HCT116 (cell line): Measurements from ENCODE around the gene ZNHIT1. TPM values are rescaled to one million over a fixed set of nuclear protein-coding genes. Genes with fewer than 3 reads are reported as not detected.

Source experiments
- ATAC-seq: fragments of 200-7000 bp; cut with Tn5 transposase; 2 replicates; pipeline ENCODE4 v1.9.1; 2020; ENCODE audit warnings: mild to moderate bottlenecking, moderate library complexity
- BruUV-seq: library from RNA; stranded (reverse); fragments of 400-500 nt; replicated peaks from 2 replicates; lab custom pipeline; 2021; lab: Mats Ljungman, UMichigan
- CTCF ChIA-PET: fragments of 300-600 bp; sonication (Branson Sonifier 250); formaldehyde crosslinking; loops from one replicate; lab custom pipeline; 2021; ENCODE audit warnings: antibody characterized with exemption; lab: Charles Lee
- POLR2A ChIA-PET: fragments of 300-600, 350-600 bp; sonication (Branson Sonifier 250); formaldehyde crosslinking; loops from one replicate; lab custom pipeline; 2021; ENCODE audit warnings: antibody characterized with exemption; lab: Charles Lee
- RAD21 ChIA-PET, 2 experiments: fragments of 300-600 bp; sonication (Branson Sonifier 250); formaldehyde crosslinking; loops; one replicate each; lab custom pipeline; 2023; ENCODE audit warnings: low total read pairs in 2 of 2; ENCODE audit not compliant: uncharacterized antibody in 2 of 2, unreplicated experiment in 2 of 2, low non-redundant PET in 1 of 2; lab: Charles Lee
- DNase-seq: peaks from one replicate; pipeline ENCODE4 v3.0.0-alpha.2; 2010; ENCODE audit warnings: low read depth, low spot score
- H2AFZ ChIP-seq: fragments of 200-600 bp; shearing (Covaris generic), sonication (generic); 2 replicates; pipeline ENCODE4 v1.6.1; 2017; ENCODE audit warnings: low read depth, mixed run types, mixed read lengths, antibody characterized with exemption, low read length; ENCODE audit not compliant: poor library complexity, severe bottlenecking
- H3K27ac ChIP-seq: 2 replicates; pipeline ENCODE4 v1.5.1; 2012; ENCODE audit warnings: low read depth, low read length
- H3K27me3 ChIP-seq: fragments of 200-600 bp; sonication (generic); 2 replicates; pipeline ENCODE4 v1.6.1; 2016; ENCODE audit warnings: mixed run types, low read length, mixed read lengths; ENCODE audit not compliant: insufficient read depth
- H3K36me3 ChIP-seq, 2 experiments: fragments of 200-500 bp in 1 of 2; fragments of 200-600 bp in 1 of 2; sonication (Bioruptor generic) in 1 of 2; sonication (generic) in 1 of 2; 2 replicates each; pipeline versions ENCODE4 v1.5.1 to v1.6.1; 2014 to 2016; ENCODE audit warnings: low read length in 2 of 2, inconsistent platforms in 1 of 2, mixed read lengths in 1 of 2, mixed run types in 1 of 2; ENCODE audit not compliant: insufficient read depth in 2 of 2, control insufficient read depth in 1 of 2
- H3K4me1 ChIP-seq, 2 experiments: fragments of 200-600 bp in 1 of 2; sonication (generic) in 1 of 2; 2 replicates each; pipeline versions ENCODE4 v1.5.1 to v1.6.1; 2012 to 2017; ENCODE audit warnings: low read length in 2 of 2, inconsistent platforms in 1 of 2, mild to moderate bottlenecking in 1 of 2, mixed read lengths in 1 of 2, mixed run types in 1 of 2, moderate library complexity in 1 of 2; ENCODE audit not compliant: insufficient read depth in 2 of 2, control insufficient read depth in 1 of 2
- H3K4me2 ChIP-seq: fragments of 200-600 bp; sonication (generic); 2 replicates; pipeline ENCODE4 v1.6.1; 2017; ENCODE audit warnings: mixed run types, low read length, mixed read lengths
- H3K4me3 ChIP-seq, 2 experiments: fragments of 200-600 bp in 1 of 2; sonication (generic) in 1 of 2; replicated peaks in 1 of 2; 2 replicates each; pipeline ENCODE4 v1.5.1; 2011 to 2016; ENCODE audit warnings: low read length in 2 of 2, control low read depth in 1 of 2, low read depth in 1 of 2, mild to moderate bottlenecking in 1 of 2, mixed read lengths in 1 of 2, mixed run types in 1 of 2
- H3K79me2 ChIP-seq: fragments of 200-600 bp; sonication (generic); 2 replicates; pipeline ENCODE4 v1.6.1; 2017; ENCODE audit warnings: mild to moderate bottlenecking, mixed run types, low read length, moderate library complexity, mixed read lengths; ENCODE audit not compliant: insufficient read depth
- H3K9ac ChIP-seq: fragments of 200-600 bp; sonication (generic); 2 replicates; pipeline ENCODE4 v1.6.1; 2016; ENCODE audit warnings: low read length, mixed read lengths
- H3K9me2 ChIP-seq: fragments of 200-600 bp; sonication (generic), shearing (Covaris generic); 2 replicates; pipeline ENCODE4 v1.6.1; 2017; ENCODE audit warnings: mixed run types, mild to moderate bottlenecking, moderate library complexity; ENCODE audit not compliant: insufficient read depth
- H3K9me3 ChIP-seq, 2 experiments: fragments of 200-500 bp in 1 of 2; fragments of 200-600 bp in 1 of 2; sonication (Bioruptor generic) in 1 of 2; sonication (generic) in 1 of 2; 2 replicates each; pipeline ENCODE4 v1.6.1; 2014 to 2017; ENCODE audit warnings: low read length in 2 of 2, mixed read lengths in 2 of 2, inconsistent platforms in 1 of 2, low read depth in 1 of 2, mild to moderate bottlenecking in 1 of 2, mixed run types in 1 of 2, moderate library complexity in 1 of 2; ENCODE audit not compliant: control insufficient read depth in 1 of 2, insufficient read depth in 1 of 2
- H4K20me1 ChIP-seq: fragments of 200-600 bp; sonication (generic), shearing (Covaris generic); 2 replicates; pipeline ENCODE4 v1.6.1; 2017; ENCODE audit warnings: mixed run types, mild to moderate bottlenecking, moderate library complexity; ENCODE audit not compliant: insufficient read depth
- EGR1 ChIP-seq: IDR thresholded peaks from 2 replicates; pipeline ENCODE4 v1.6.1; 2012; ENCODE audit warnings: low read depth
- EZH2phosphoT487 ChIP-seq: fragments of 200-600 bp; IDR thresholded peaks from 2 replicates; pipeline ENCODE4 v1.6.1; 2018; ENCODE audit warnings: antibody characterized with exemption, borderline replicate concordance
- JUND ChIP-seq: IDR thresholded peaks from 2 replicates; pipeline ENCODE4 v1.6.1; 2012
- MAX ChIP-seq: IDR thresholded peaks from 2 replicates; pipeline ENCODE4 v1.6.1; 2012
- POLR2AphosphoS5 ChIP-seq: IDR thresholded peaks from 2 replicates; pipeline ENCODE4 v1.6.1; 2011; ENCODE audit warnings: mild to moderate bottlenecking, low read depth, low read length, moderate library complexity
- SP1 ChIP-seq: IDR thresholded peaks from 2 replicates; pipeline ENCODE4 v1.6.1; 2012; ENCODE audit warnings: low read depth
- ZBTB33 ChIP-seq: IDR thresholded peaks from 2 replicates; pipeline ENCODE4 v1.6.1; 2011; ENCODE audit warnings: mild to moderate bottlenecking, low read length, moderate library complexity; ENCODE audit not compliant: insufficient replicate concordance; ENCODE audit errors: extremely low read depth
- intact Hi-C: fragments of 100-400 bp; cut with micrococcal nuclease; formaldehyde crosslinking; loops from 2 replicates; pipeline ENCODE4 v1.10.0; 2022
- total RNA-seq: library from RNA; stranded (reverse); gene quantifications from one replicate; pipeline ENCODE4 v1.2.1, GENCODE V29; 2021; ENCODE audit not compliant: unreplicated experiment
- TF ChIP-seq, protein P1 (sequence below), 3 experiments: fragments of 200-600 bp in 1 of 3; sonication (generic) in 1 of 3; IDR thresholded peaks in 2 of 3; conservative IDR thresholded peaks in 1 of 3; 2 replicates each; pipeline ENCODE4 v1.5.1; 2012 to 2017; ENCODE audit warnings: low read depth in 2 of 3, low read length in 2 of 3, antibody characterized with exemption in 1 of 3, borderline replicate concordance in 1 of 3, control low read depth in 1 of 3, mild to moderate bottlenecking in 1 of 3, mixed read lengths in 1 of 3, mixed run types in 1 of 3, moderate library complexity in 1 of 3; ENCODE audit not compliant: insufficient read depth in 1 of 3

The ZNHIT1 gene
- total RNA-seq, 1 experiment from 2014 or later = 69.4 TPM

GRCh38 chr7:101238226-101239182 is 20.5 kb downstream of the ZNHIT1 start:
- no peak overlapping the region for H3K4me3 ChIP-seq
- CTCF ChIA-PET = no interaction called here
- no peaks in the 10 kb centered on the region for H4K20me1 ChIP-seq
- no peak overlapping the region for H2AFZ ChIP-seq
- H3K9me2 ChIP-seq = no peaks in the 10 kb centered on the region
- peaks cover 5 to 9% of the 10 kb centered on the region in 2 experiments; a peak in 1 of 4 replicates for H3K36me3 ChIP-seq
- H3K27me3 ChIP-seq = no peaks in the 10 kb centered on the region
- RAD21 ChIA-PET = no interaction called here
- no peak for DNase-seq
- no peak for TF ChIP-seq ZBTB33
- TF ChIP-seq EZH2phosphoT487 = no peak
- no peak for TF ChIP-seq MAX
- TF ChIP-seq SP1 = no peak
- no peak for TF ChIP-seq JUND
- no peak for TF ChIP-seq EGR1
- 0 out of 2 replicates have a peak, but pooled peaks have one; percentile 16 for TF ChIP-seq POLR2AphosphoS5
- TF ChIP-seq, protein P1, sequence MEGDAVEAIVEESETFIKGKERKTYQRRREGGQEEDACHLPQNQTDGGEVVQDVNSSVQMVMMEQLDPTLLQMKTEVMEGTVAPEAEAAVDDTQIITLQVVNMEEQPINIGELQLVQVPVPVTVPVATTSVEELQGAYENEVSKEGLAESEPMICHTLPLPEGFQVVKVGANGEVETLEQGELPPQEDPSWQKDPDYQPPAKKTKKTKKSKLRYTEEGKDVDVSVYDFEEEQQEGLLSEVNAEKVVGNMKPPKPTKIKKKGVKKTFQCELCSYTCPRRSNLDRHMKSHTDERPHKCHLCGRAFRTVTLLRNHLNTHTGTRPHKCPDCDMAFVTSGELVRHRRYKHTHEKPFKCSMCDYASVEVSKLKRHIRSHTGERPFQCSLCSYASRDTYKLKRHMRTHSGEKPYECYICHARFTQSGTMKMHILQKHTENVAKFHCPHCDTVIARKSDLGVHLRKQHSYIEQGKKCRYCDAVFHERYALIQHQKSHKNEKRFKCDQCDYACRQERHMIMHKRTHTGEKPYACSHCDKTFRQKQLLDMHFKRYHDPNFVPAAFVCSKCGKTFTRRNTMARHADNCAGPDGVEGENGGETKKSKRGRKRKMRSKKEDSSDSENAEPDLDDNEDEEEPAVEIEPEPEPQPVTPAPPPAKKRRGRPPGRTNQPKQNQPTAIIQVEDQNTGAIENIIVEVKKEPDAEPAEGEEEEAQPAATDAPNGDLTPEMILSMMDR (IDR thresholded peaks at IDR 0.05 in 2 of 3, conservative IDR thresholded peaks at IDR 0.05 in 1 of 3; ENCODE audit: borderline replicate concordance in 1 of 3, insufficient read depth in 1 of 3, low read depth in 2 of 3, low read length in 2 of 3) = no peak
- intact Hi-C loops = no loop called here
- POLR2A ChIA-PET = no interaction called here
- no peaks in the 10 kb centered on the region for H3K9me3 ChIP-seq
- no peak overlapping the region for H3K27ac ChIP-seq
- peaks cover 2% of the 10 kb centered on the region in 2 experiments; a peak in 3 of 4 replicates for H3K4me1 ChIP-seq
- no TSS peak for BruUV-seq
- ATAC-seq = no peak
- no peak overlapping the region for H3K9ac ChIP-seq
- peaks cover 20% of the 10 kb centered on the region for H3K79me2 ChIP-seq
- H3K4me2 ChIP-seq = no peak overlapping the region
